GM21528 (cell line): ENCODE results near the gene PAPSS1.
"Not testable (repeated sequence)": the region's sequence is repeated elsewhere in the genome, so short reads cannot be mapped to it uniquely, and the experiment has no call there.

Experiments used
- ATAC-seq: cut with Tn5 transposase; IDR thresholded peaks from one replicate; pipeline ENCODE4 v1.9.1; 2021; ENCODE audit warnings: mild to moderate bottlenecking, moderate library complexity; ENCODE audit not compliant: unreplicated experiment, low FRiP score

Gene PAPSS1

GRCh38 chr4:107726131-107726925 lies 6.3 kb upstream of the PAPSS1 start:
- ATAC-seq = not testable (repeated sequence)

GRCh38 chr4:107725281-107725859 lies 5.3 kb upstream of the PAPSS1 start:
- ATAC-seq = no peak

- not testable (repeated sequence) for ATAC-seq
Observed at GRCh38 chr4:107723331-107723730, 3.3 kb upstream of the PAPSS1 start.

- no peak for ATAC-seq
Observed at GRCh38 chr4:107721436-107722100, 1.5 kb upstream of the PAPSS1 start.

GRCh38 chr4:107719207-107719921 lies 670 bp downstream of the PAPSS1 start:
- ATAC-seq = peak; percentile 13

GRCh38 chr4:107718351-107718965 lies 1.6 kb downstream of the PAPSS1 start:
- ATAC-seq = peak; percentile 36

GRCh38 chr4:107714256-107714655 lies 5.8 kb downstream of the PAPSS1 start:
- ATAC-seq = no peak

- ATAC-seq = no peak
Observed at GRCh38 chr4:107712236-107712635, 7.8 kb downstream of the PAPSS1 start.

GRCh38 chr4:107711831-107712230 lies 8.2 kb downstream of the PAPSS1 start:
- no peak for ATAC-seq

- ATAC-seq = no peak
Observed at GRCh38 chr4:107710493-107711459, 9.3 kb downstream of the PAPSS1 start.

GRCh38 chr4:107709916-107710315 lies 10.1 kb downstream of the PAPSS1 start:
- ATAC-seq = no peak

GRCh38 chr4:107708225-107708624 lies 11.8 kb downstream of the PAPSS1 start:
- no peak for ATAC-seq

- ATAC-seq = no peak
Observed at GRCh38 chr4:107705742-107706556, 14.1 kb downstream of the PAPSS1 start.

GRCh38 chr4:107701565-107701964 lies 18.5 kb downstream of the PAPSS1 start:
- ATAC-seq = no peak

GRCh38 chr4:107699466-107700206 lies 20.4 kb downstream of the PAPSS1 start:
- ATAC-seq = no peak

GRCh38 chr4:107696187-107696586 lies 23.8 kb downstream of the PAPSS1 start:
- ATAC-seq = not testable (repeated sequence)

GRCh38 chr4:107693132-107693531 lies 26.9 kb downstream of the PAPSS1 start:
- no peak for ATAC-seq

GRCh38 chr4:107692202-107692601 lies 27.8 kb downstream of the PAPSS1 start:
- ATAC-seq = no peak
